Measurements from ENCODE around the gene RBMX.

The RBMX gene

GRCh38 chrX:136828830-136829229, 51.7 kb downstream of the RBMX start:
- CTCF ChIA-PET, result no interaction called here
- H3K4me3 ChIP-seq (ENCODE audit: low read depth, low read length), result no peak overlapping the region

DNA sequence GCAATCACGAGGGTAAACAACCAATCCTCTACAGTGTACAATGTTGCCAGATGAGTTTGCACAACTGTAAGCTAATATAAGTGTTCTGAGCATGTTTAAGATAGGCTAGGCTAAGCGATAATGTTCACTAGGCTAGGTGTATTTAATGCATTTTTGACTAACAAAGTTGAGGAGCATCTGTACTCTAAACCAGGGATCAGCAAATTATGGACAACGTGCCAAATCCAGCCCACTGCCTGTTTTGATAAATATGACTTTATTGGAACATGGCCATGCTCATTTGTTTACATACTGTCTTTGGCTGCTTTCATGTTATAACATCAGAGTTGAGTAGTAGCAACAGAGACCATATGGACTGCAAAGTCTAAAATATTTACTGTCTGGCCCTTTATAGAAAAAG, 53.5 kb downstream of the RBMX start:
- Histone ChIP-seq H3K9me3 (ENCODE audit: control insufficient read depth, insufficient read depth, low read depth, low read length) (no peaks in the 10 kb centered on the region), H3K4me1 (ENCODE audit: control insufficient read depth, insufficient read depth, low read length) (peaks cover 2% of the 10 kb centered on the region; the same call in 1 of the 2 replicates), H3K4me3 (ENCODE audit: low read depth, low read length) (no peak overlapping the region), H3K36me3 (ENCODE audit: control insufficient read depth in 2 of 2, insufficient read depth in 1 of 2, low read length in 2 of 2) (no peaks in the 10 kb centered on the region; a peak in 1 of 3 replicates), H3K27ac (ENCODE audit: extremely low read depth, low read depth, low read length) (no peak overlapping the region)
- CTCF ChIA-PET, result interaction anchor here (0.5 to 1.0 kb wide), 2 partner anchors 16 to 715 kb away, joined by 3 read pairs; no protein-coding TSS in a partner anchor
- POLR2A ChIA-PET, result no interaction called here
- TF ChIP-seq TRIM28 (IDR thresholded peaks at IDR 0.05; ENCODE audit: borderline replicate concordance, low read length) (no peak), ZSCAN4 (tag by site-specific recombination; IDR thresholded peaks at IDR 0.05) (no peak), KLF8 (tag by site-specific recombination; IDR thresholded peaks at IDR 0.05) (no peak), ZNF280D (tag by site-specific recombination; IDR thresholded peaks at IDR 0.05) (no peak)

More at GRCh38 chrX:136828830-136829229, 51.7 kb downstream of the RBMX start:
- TF ChIP-seq ZNF560 (tag by site-specific recombination; IDR thresholded peaks at IDR 0.05; ENCODE audit: borderline replicate concordance) (no peak), ZNF626 (tag by site-specific recombination; IDR thresholded peaks at IDR 0.05) (no peak), ZNF621 (tag by site-specific recombination; IDR thresholded peaks at IDR 0.05) (no peak), ZNF76 (tag by site-specific recombination; IDR thresholded peaks at IDR 0.05; ENCODE audit: borderline replicate concordance, low read depth) (no peak), ZFP69B (tag by site-specific recombination; IDR thresholded peaks at IDR 0.05) (no peak), ZNF830 (tag by site-specific recombination; IDR thresholded peaks at IDR 0.05; ENCODE audit: low read depth) (no peak), PATZ1 (tag by site-specific recombination; IDR thresholded peaks at IDR 0.05) (no peak), CTCF (tag by site-specific recombination; IDR thresholded peaks at IDR 0.05) (no peak), SP2 (tag by site-specific recombination; IDR thresholded peaks at IDR 0.05) (no peak), ZNF155 (tag by site-specific recombination; IDR thresholded peaks at IDR 0.05) (no peak), ZNF175 (tag by site-specific recombination; IDR thresholded peaks at IDR 0.05) (no peak)
- TF ChIP-seq, protein P1, sequence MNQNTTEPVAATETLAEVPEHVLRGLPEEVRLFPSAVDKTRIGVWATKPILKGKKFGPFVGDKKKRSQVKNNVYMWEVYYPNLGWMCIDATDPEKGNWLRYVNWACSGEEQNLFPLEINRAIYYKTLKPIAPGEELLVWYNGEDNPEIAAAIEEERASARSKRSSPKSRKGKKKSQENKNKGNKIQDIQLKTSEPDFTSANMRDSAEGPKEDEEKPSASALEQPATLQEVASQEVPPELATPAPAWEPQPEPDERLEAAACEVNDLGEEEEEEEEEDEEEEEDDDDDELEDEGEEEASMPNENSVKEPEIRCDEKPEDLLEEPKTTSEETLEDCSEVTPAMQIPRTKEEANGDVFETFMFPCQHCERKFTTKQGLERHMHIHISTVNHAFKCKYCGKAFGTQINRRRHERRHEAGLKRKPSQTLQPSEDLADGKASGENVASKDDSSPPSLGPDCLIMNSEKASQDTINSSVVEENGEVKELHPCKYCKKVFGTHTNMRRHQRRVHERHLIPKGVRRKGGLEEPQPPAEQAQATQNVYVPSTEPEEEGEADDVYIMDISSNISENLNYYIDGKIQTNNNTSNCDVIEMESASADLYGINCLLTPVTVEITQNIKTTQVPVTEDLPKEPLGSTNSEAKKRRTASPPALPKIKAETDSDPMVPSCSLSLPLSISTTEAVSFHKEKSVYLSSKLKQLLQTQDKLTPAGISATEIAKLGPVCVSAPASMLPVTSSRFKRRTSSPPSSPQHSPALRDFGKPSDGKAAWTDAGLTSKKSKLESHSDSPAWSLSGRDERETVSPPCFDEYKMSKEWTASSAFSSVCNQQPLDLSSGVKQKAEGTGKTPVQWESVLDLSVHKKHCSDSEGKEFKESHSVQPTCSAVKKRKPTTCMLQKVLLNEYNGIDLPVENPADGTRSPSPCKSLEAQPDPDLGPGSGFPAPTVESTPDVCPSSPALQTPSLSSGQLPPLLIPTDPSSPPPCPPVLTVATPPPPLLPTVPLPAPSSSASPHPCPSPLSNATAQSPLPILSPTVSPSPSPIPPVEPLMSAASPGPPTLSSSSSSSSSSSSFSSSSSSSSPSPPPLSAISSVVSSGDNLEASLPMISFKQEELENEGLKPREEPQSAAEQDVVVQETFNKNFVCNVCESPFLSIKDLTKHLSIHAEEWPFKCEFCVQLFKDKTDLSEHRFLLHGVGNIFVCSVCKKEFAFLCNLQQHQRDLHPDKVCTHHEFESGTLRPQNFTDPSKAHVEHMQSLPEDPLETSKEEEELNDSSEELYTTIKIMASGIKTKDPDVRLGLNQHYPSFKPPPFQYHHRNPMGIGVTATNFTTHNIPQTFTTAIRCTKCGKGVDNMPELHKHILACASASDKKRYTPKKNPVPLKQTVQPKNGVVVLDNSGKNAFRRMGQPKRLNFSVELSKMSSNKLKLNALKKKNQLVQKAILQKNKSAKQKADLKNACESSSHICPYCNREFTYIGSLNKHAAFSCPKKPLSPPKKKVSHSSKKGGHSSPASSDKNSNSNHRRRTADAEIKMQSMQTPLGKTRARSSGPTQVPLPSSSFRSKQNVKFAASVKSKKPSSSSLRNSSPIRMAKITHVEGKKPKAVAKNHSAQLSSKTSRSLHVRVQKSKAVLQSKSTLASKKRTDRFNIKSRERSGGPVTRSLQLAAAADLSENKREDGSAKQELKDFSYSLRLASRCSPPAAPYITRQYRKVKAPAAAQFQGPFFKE (tag by site-specific recombination; IDR thresholded peaks at IDR 0.05; ENCODE audit: borderline replicate concordance), result no peak
- POLR2A ChIA-PET, result no interaction called here
- Histone ChIP-seq H3K36me3 (ENCODE audit: control insufficient read depth in 2 of 2, insufficient read depth in 1 of 2, low read length in 2 of 2) (no peaks in the 10 kb centered on the region; a peak in 1 of 3 replicates), H3K9me3 (ENCODE audit: control insufficient read depth, insufficient read depth, low read depth, low read length) (no peaks in the 10 kb centered on the region), H3K4me1 (ENCODE audit: control insufficient read depth, insufficient read depth, low read length) (peaks cover 2% of the 10 kb centered on the region; the same call in 1 of the 2 replicates), H3K27ac (ENCODE audit: extremely low read depth, low read depth, low read length) (no peak overlapping the region)
